Glutamatergic neuron (in vitro differentiated cells): ENCODE measurements around the gene IRS2. TPM values are rescaled to one million over a fixed set of nuclear protein-coding genes. Genes with fewer than 3 reads are reported as not detected.

Source experiments
- DNase-seq: peaks from one replicate; pipeline ENCODE4 v3.0.0; 2022
- H3K27ac Mint-ChIP-seq: one replicate; pipeline ENCODE4 v1.8.0; 2020; ENCODE audit warnings: mild to moderate bottlenecking, mixed read lengths, inconsistent platforms; ENCODE audit not compliant: unreplicated experiment
- H3K27me3 Mint-ChIP-seq: one replicate; pipeline ENCODE4 v1.8.0; 2020; ENCODE audit warnings: mild to moderate bottlenecking, moderate library complexity, mixed read lengths, inconsistent platforms; ENCODE audit not compliant: unreplicated experiment
- H3K36me3 Mint-ChIP-seq: one replicate; pipeline ENCODE4 v1.8.0; 2020; ENCODE audit warnings: mild to moderate bottlenecking, mixed read lengths, inconsistent platforms; ENCODE audit not compliant: unreplicated experiment
- H3K4me1 Mint-ChIP-seq: one replicate; pipeline ENCODE4 v1.8.0; 2020; ENCODE audit warnings: mild to moderate bottlenecking, low read depth, mixed read lengths, inconsistent platforms; ENCODE audit not compliant: unreplicated experiment
- H3K4me3 Mint-ChIP-seq: one replicate; pipeline ENCODE4 v1.8.0; 2020; ENCODE audit warnings: mild to moderate bottlenecking, mixed read lengths, inconsistent platforms; ENCODE audit not compliant: unreplicated experiment
- H3K9me3 Mint-ChIP-seq: one replicate; pipeline ENCODE4 v1.8.0; 2020; ENCODE audit warnings: mild to moderate bottlenecking, moderate library complexity, mixed read lengths, inconsistent platforms; ENCODE audit not compliant: unreplicated experiment
- CTCF ChIP-seq: fragments of 200-600 bp; sonication (generic); IDR thresholded peaks from one replicate; pipeline ENCODE4 v1.5.0; 2021; ENCODE audit not compliant: partially characterized antibody, unreplicated experiment
- total RNA-seq: library from RNA; stranded (reverse); fragmentation: NEBNext Ultra II Directional; extraction: Animal tissue kit (Norgen Biotek cat#: 25700); gene quantifications from one replicate; pipeline ENCODE4 v1.2.1, GENCODE V29; 2021; ENCODE audit not compliant: unreplicated experiment

Gene IRS2
- total RNA-seq, 1 donor from 2014 or later, result 27.0 TPM

DNA sequence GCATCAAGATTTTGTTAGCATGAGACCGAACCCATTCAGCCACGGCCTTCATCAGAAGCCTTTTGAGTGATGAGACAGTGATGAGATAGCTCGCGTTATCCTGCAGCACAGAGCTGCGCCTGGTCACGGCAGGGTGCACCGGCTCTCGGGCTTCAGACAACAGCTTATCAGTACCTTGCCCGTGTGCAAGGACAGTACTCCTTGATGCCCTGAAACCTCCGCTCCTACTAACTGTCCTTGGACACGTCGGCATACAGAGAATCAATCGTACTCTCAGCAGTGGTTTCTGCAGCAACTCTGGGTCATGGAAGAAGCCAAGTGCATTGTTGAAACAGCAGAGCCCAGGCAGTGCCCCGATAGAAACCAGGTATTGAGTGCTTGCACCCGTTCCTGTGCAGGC lies 40.7 kb downstream of the IRS2 start:
- no peak for DNase-seq
- no peak for TF ChIP-seq CTCF
- peaks cover 33% of the 10 kb centered on the region for H3K4me1 Mint-ChIP-seq
- no peak overlapping the region for H3K4me3 Mint-ChIP-seq
- no peak overlapping the region for H3K27ac Mint-ChIP-seq
- H3K27me3 Mint-ChIP-seq, result no peaks in the 10 kb centered on the region
- peaks cover 5% of the 10 kb centered on the region for H3K9me3 Mint-ChIP-seq
- H3K36me3 Mint-ChIP-seq, result peaks cover 7% of the 10 kb centered on the region

GRCh38 chr13:109745060-109745459 lies 41.3 kb downstream of the IRS2 start:
- peaks cover 7% of the 10 kb centered on the region for H3K36me3 Mint-ChIP-seq
- no peak overlapping the region for H3K27ac Mint-ChIP-seq
- peaks cover 30% of the 10 kb centered on the region for H3K4me1 Mint-ChIP-seq
- DNase-seq, result no peak
- H3K27me3 Mint-ChIP-seq, result no peaks in the 10 kb centered on the region
- no peak overlapping the region for H3K4me3 Mint-ChIP-seq
- H3K9me3 Mint-ChIP-seq, result peaks cover 3% of the 10 kb centered on the region
- TF ChIP-seq CTCF, result no peak

- H3K36me3 Mint-ChIP-seq, result peaks cover 7% of the 10 kb centered on the region
- DNase-seq, result no peak
- H3K27ac Mint-ChIP-seq, result peak overlapping the region; percentile 81
- peaks cover 26% of the 10 kb centered on the region for H3K4me1 Mint-ChIP-seq
- no peaks in the 10 kb centered on the region for H3K27me3 Mint-ChIP-seq
- peaks cover 3% of the 10 kb centered on the region for H3K9me3 Mint-ChIP-seq
- TF ChIP-seq CTCF, result no peak
- H3K4me3 Mint-ChIP-seq, result no peak overlapping the region
These were observed 41.8 kb downstream of the IRS2 start for GRCh38 chr13:109744512-109745051.

GRCh38 chr13:109743706-109744453 lies 42.5 kb downstream of the IRS2 start:
- H3K4me1 Mint-ChIP-seq, result peaks cover 26% of the 10 kb centered on the region
- H3K27me3 Mint-ChIP-seq, result no peaks in the 10 kb centered on the region
- peak overlapping the region; percentile 81 for H3K27ac Mint-ChIP-seq
- peak overlapping the region; percentile 25 for H3K4me3 Mint-ChIP-seq
- no peak for TF ChIP-seq CTCF
- H3K36me3 Mint-ChIP-seq, result peaks cover 7% of the 10 kb centered on the region
- peaks cover 3% of the 10 kb centered on the region for H3K9me3 Mint-ChIP-seq
- peak; percentile 38 for DNase-seq

- Mint-ChIP-seq H3K27ac (peak overlapping the region; percentile 43), H3K4me3 (no peak overlapping the region), H3K27me3 (no peaks in the 10 kb centered on the region), H3K9me3 (peaks cover 3% of the 10 kb centered on the region), H3K4me1 (peaks cover 23% of the 10 kb centered on the region), H3K36me3 (peaks cover 7% of the 10 kb centered on the region)
- no peak for TF ChIP-seq CTCF
- no peak for DNase-seq
These were observed 44.4 kb downstream of the IRS2 start for GRCh38 chr13:109741966-109742365.
